ENCODE measurements around the gene LHX3.

The LHX3 gene

DNA sequence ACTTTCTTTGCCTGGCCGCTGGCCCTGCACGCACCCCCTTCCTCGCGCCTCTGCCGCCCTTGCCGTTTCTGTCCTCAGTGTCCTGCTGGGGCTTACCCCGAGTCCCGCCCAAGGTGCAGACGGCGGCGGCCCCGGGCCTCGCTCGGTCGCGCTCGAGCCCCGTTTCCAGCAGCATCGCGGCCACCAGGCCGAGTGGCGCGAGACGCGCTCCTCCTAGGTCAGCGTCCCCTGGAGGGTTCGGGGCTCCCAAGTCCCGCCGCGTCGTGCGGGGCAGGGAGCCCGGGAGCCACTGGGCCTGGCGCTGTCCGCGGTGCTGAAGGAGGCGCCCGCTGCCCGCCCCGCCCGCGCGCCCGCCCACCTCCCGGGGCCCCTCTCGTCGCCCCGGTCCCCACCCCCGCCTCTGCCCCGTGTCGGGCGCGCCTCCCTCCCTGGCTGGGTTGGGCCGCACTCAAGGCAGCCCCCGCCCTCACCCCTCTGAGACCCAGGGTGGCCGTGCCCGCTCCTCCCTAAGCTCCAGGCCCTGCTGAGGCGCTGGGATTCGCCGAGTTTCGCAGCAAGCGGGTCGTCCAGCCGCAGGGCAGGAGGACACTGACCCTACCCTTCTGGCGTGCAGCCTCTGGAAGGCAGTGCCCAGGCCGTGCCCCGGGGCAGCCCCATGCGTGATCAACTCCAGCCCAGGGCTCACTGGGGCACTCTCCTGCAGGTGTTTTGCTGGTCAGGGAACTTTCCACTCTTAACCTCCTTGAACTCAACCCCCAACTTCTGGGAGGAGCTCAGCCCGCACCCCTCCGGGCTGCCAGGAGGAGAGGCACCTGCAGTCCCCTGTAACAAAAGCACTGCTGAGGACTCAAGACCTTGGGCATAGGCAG, at the start of gene LHX3:
TSS of gene LHX3 (minus strand) at position 291 of the 869 bp plus-strand sequence. CDS start at position 175, 116 bp downstream.
- DNase-seq = no peak

DNA sequence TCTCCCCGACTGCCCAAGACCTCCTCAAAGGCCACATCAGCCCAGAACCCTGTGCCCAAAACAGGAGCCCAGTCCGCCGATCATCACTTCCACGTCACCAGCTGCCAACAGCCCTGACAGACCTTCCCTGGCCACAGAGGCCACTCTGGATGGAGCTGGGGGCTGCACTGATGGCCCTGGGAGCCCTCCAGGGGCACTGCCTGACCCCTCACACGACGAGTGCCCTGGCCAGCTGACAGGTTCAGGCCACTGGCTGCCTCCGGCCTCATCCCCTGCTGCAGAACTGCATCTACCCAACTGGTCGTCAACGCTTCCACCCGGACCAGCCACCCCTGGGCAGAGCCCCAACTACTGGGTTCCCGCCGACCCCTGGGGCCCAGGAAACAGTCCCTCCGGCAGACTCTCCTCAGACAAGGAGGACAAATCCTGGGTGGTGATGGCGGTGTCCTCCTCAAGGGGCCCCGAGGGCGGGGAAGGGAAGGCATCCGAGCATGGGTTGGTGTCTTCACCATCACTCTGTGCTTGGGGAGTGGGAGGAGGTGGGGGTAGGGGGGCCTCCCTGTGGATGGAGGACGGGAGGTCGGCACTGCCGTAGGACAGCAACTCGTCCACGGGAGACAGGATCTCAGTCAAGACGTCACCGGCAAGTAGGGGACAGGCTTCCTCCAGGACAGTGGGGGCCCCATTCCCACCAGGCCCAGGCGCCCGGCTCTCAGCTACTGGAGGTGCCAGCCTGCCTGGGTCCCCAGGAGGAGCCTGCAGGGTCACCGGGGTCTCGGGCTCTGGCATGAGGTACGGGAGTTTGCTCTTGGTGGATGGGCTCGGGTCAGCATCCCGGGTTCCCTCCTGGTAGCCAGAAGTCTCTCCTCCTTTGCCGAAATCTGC, 48.6 kb upstream of the LHX3 start:
- no peak for DNase-seq

DNA sequence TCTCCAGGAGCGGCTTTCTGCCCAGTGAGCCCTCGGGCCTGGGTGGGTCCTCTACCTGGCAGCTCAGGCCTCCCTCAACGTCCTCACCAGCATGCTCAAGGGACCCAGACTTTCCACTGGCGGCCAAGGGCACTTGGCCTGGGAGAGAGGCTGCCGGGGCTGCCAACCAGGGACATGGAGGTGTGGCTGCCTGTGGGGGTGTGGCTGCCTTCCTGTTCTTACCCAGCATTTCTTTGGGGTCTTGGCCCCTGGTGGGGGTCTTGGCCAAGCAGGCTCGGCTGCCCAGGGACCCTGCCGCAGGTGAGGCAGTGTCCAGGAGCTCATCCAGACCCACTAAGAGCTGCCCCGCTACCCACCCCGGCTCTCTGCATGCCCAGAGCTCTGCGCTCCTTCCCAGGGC, 47.9 kb upstream of the LHX3 start:
- DNase-seq = no peak

GRCh38 chr9:136252281-136252680, 47.4 kb upstream of the LHX3 start:
- no peak for DNase-seq

- no peak for DNase-seq
Measured at GRCh38 chr9:136251264-136252115, 46.6 kb upstream of the LHX3 start.

- no peak for DNase-seq
Measured at GRCh38 chr9:136250676-136251075, 45.7 kb upstream of the LHX3 start.

- DNase-seq = peak; percentile 84
Measured at GRCh38 chr9:136249877-136250559, 45.1 kb upstream of the LHX3 start.

DNA sequence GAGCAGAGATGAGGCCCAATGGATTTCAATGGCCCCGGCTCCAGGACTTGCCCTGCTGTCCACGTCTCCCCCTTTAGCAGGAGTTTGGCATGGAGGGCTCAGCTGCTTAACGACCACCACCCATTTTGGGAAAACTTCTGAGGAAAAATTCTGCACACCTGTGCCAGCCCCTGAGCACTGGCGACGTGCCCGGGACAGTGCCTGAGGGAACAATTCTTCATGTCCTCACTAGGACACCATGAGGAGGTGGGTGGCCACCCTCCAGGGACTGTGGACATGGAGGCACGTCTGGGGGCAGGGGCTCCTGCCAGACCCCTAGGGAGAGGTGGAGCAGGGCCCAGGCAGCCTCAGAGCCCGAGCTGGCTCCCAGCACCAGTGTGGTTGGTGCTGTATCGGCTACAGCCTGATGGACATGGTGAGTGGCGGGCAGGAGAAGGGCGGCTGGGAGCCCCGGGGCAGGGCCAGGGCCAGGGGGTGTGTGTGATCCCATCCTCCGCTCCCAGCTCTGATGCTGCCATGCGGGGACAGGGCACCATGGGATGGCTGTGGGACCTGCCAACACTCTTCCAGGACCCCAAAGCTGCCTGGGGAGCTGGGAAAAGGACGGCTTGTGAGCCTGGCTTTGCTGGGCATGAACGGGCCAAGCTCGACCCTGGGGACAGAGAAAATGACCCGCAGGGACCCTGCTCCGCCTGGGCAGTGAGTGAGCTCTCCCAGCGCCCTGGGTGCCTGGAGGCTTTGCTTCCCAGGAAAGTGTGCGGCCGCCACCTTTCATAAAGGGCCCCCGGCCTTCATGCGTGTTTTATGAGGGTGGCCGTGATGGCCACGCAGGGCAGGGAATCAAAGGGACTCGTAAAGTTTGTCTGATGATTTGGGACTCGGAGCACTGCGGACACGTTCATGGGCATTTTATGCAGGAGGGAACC, 44.3 kb upstream of the LHX3 start:
- DNase-seq = no peak

- DNase-seq = no peak
Measured at GRCh38 chr9:136247947-136248637, 43.2 kb upstream of the LHX3 start.

GRCh38 chr9:136247551-136247916, 42.6 kb upstream of the LHX3 start:
- no peak for DNase-seq

DNA sequence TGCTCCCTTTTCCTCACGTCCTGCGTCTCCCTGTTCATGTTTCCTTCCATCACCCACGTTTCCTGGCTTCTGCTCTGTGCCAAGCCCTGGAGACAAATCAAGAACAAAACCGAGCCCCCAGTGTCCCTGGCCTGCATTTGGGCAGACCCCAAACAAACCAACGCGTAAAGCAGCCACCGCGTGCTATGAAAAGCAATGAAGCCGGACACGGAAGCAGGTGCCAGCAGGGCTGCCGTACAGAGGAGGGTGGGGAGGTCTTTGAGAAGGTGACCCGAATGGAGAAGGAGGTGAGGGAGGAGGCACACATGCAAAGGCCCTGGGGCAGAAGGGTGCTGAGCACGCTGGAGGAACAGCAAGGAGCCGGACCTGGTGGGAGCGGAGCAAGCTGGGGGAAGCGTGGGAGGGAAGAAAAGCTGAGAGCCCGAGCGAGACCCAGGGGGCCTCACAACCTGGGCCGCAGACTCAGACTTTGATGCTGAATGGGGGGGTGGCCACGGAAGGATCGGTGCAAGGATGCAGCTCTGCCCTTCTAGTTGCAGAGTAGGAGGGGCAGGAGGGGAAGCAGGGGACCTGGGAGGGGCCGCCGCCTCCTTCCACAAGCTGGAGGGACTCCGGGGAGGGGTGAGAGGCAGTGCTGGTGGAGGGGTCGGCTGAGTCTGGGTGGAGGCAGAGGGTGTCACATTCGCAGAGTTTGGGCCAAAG, 42.1 kb upstream of the LHX3 start:
- DNase-seq = no peak

GRCh38 chr9:136245219-136246150, 40.6 kb upstream of the LHX3 start, which contains the start of gene QSOX2:
QSOX2 (minus strand) TSS chr9:136245812; CDS start chr9:136245803, 9 bp downstream.
- DNase-seq = peak; percentile 93

- no peak for DNase-seq
Measured at GRCh38 chr9:136244969-136245218, 40.0 kb upstream of the LHX3 start.

GRCh38 chr9:136244122-136244968, 39.4 kb upstream of the LHX3 start:
- DNase-seq = no peak

DNA sequence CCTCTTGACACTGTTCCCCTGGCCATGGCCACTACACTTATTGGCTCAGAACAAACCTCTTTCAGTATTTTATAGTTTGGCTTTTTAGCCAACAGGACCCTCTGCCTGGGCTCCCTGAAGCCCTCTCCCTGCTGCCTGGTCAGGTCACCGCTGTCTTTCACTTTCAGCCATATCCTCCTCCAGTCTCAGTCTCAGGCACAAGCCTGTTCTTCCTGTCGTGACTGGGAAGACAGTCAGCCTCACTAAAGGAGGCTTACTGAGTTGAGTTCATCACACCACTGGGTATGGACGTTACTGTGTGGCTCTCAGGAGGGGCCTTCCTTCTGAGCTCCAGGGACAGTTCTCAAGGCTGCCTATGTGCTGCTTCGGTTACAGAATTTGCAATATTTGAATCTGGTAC, 38.7 kb upstream of the LHX3 start:
- DNase-seq = no peak

DNA sequence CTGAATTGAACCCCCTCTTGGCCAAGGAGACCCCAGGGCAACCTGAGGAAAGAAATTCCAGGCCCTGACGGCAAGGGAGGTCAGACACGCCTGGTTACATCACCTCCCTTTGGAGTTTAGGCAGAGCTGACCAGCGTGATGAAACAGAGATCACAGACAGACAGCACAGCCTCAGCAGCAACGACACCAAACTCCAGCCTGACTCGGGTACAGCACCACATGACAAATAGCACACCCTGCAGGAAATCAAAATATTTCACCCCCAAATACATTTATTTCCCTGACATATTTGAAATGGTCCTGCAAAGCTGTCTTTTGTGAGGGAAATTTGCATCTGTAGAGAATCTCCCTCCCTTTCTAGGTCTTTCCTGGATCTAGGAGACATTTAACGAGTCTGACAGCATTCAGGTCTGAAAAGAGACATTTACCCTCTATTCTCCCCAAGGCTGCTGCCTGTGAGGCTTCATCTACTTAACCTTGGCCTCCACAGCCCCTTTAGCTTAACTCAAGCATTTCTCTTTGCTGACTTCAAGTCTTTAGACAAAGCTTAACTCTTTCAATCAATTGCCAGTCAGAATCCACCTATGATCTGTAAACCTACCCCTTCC, 38.1 kb upstream of the LHX3 start:
- DNase-seq = no peak

GRCh38 chr9:136242248-136242647, 37.3 kb upstream of the LHX3 start:
- DNase-seq = no peak

- no peak for DNase-seq
Measured at GRCh38 chr9:136241542-136241941, 36.6 kb upstream of the LHX3 start.

Data from NCI-H2171 (cell line).